H7 (cell line): Measurements from ENCODE around the gene CFAP119. TPM values are rescaled to one million over a fixed set of nuclear protein-coding genes. Genes with fewer than 3 reads are reported as not detected.

Source experiments
- DNase-seq: peaks from one replicate; pipeline ENCODE4 v3.0.0; 2012
- H3K27me3 ChIP-seq: 2 replicates; pipeline ENCODE4 v1.6.0; 2011; ENCODE audit warnings: mild to moderate bottlenecking, low read length; ENCODE audit not compliant: control insufficient read depth, insufficient read depth
- H3K36me3 ChIP-seq: replicated peaks from 2 replicates; pipeline ENCODE4 v1.5.1; 2011; ENCODE audit warnings: low read length; ENCODE audit not compliant: control insufficient read depth, insufficient read depth
- H3K4me3 ChIP-seq: 2 replicates; pipeline ENCODE4 v1.5.1; 2011; ENCODE audit warnings: low read depth, mild to moderate bottlenecking, control low read depth, low read length, moderate library complexity; ENCODE audit not compliant: insufficient read depth
- total RNA-seq: library from RNA; depleted of rRNA; stranded (reverse); fragments of >200 nt; shearing (Covaris generic); gene quantifications from 2 replicates; pipeline ENCODE4 v1.2.3, GENCODE V29; 2014

CFAP119 gene
- total RNA-seq, 1 experiment from 2014 or later = 1.5 TPM

DNA sequence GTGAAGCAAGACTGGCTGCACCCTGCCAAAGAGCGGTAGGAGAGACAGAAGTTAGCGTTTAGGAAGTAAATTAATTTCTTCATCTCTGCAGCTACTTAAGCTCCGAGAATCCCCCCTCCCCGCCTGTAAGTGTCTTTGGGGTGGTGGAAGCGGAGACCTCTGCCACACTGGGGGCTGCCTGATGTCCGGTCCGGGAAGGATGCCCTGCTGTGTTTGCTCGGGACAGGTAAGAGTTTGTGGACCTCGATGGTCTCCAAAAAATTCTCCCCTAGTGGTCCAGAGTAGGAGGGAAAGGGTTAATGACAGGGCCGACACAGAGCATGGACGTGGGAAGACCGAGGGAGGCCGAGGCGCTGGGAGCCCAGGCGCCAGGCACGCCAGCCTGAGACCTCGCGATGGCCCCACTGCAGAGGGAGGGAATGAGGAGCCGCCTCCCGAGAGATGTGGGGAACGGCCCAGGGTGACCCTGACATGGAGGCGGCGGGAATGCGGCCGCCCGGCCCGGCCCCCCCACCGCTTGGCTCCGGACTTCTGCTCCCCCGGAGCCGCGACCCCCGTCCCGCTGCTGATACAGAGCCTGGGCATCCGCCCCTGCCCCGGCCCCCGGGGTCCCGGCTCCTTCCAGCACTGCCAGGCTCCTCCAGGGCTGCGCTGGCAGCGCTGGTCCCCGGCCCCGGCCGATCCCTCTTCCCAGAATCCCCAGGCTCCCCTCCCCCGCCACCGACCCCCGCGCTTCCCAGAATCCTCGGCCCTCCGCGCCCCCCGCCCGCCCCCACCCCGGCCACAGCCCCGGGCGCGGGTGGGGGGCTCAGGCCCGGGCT is 24.5 kb upstream of the CFAP119 start:
- peak; percentile 94 for DNase-seq
- Histone ChIP-seq H3K36me3 (peaks cover 8% of the 10 kb centered on the region), H3K27me3 (no peaks in the 10 kb centered on the region), H3K4me3 (peak overlapping the region; percentile 86)

GRCh38 chr16:30785126-30786106 is 23.6 kb upstream of the CFAP119 start:
- peaks cover 8% of the 10 kb centered on the region for H3K36me3 ChIP-seq
- H3K4me3 ChIP-seq = peak overlapping the region; percentile 86
- DNase-seq = no peak
- no peaks in the 10 kb centered on the region for H3K27me3 ChIP-seq

GRCh38 chr16:30784215-30784614 is 22.4 kb upstream of the CFAP119 start:
- peaks cover 8% of the 10 kb centered on the region for H3K36me3 ChIP-seq
- H3K27me3 ChIP-seq = no peaks in the 10 kb centered on the region
- DNase-seq = no peak

GRCh38 chr16:30783280-30784109 is 21.6 kb upstream of the CFAP119 start:
- Histone ChIP-seq H3K27me3 (no peaks in the 10 kb centered on the region), H3K4me3 (no peak overlapping the region), H3K36me3 (peaks cover 8% of the 10 kb centered on the region)
- no peak for DNase-seq

More at GRCh38 chr16:30784215-30784614, 22.4 kb upstream of the CFAP119 start:
- no peak overlapping the region for H3K4me3 ChIP-seq

GRCh38 chr16:30782486-30783279 is 20.8 kb upstream of the CFAP119 start:
- no peaks in the 10 kb centered on the region for H3K27me3 ChIP-seq
- no peak for DNase-seq
- H3K4me3 ChIP-seq = no peak overlapping the region
- H3K36me3 ChIP-seq = peaks cover 8% of the 10 kb centered on the region

- peaks cover 8% of the 10 kb centered on the region for H3K36me3 ChIP-seq
- H3K4me3 ChIP-seq = no peak overlapping the region
- no peak for DNase-seq
- no peaks in the 10 kb centered on the region for H3K27me3 ChIP-seq
These were observed 18.7 kb upstream of the CFAP119 start for GRCh38 chr16:30780549-30780948.

GRCh38 chr16:30780021-30780420 is 18.2 kb upstream of the CFAP119 start:
- Histone ChIP-seq H3K36me3 (peaks cover 8% of the 10 kb centered on the region), H3K27me3 (no peaks in the 10 kb centered on the region), H3K4me3 (no peak overlapping the region)
- DNase-seq = no peak

DNA sequence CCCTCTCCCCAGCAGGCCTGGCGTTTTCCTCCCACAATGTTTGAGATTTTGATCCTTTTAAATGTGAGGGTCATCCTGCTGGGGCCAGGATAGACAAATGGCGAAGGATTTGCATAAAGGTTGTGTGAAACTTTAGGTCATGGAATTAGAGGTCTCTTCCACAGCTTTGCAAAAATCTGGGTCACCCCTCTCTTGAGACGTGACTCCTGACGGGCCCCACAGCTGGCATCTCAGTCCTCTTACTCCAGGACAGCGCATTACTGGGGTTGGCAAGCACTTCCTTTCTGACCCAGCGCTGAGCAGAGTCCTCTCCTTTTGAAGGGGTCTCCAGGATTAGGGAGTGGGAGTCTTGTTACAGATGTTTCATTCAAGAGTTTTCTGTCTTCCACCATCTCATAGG is 17.7 kb upstream of the CFAP119 start:
- Histone ChIP-seq H3K36me3 (peaks cover 8% of the 10 kb centered on the region), H3K4me3 (no peak overlapping the region), H3K27me3 (no peaks in the 10 kb centered on the region)
- DNase-seq = no peak

GRCh38 chr16:30778549-30779244 is 16.8 kb upstream of the CFAP119 start:
- peaks cover 9% of the 10 kb centered on the region for H3K36me3 ChIP-seq
- DNase-seq = peak; percentile 77
- H3K27me3 ChIP-seq = no peaks in the 10 kb centered on the region
- H3K4me3 ChIP-seq = no peak overlapping the region

DNA sequence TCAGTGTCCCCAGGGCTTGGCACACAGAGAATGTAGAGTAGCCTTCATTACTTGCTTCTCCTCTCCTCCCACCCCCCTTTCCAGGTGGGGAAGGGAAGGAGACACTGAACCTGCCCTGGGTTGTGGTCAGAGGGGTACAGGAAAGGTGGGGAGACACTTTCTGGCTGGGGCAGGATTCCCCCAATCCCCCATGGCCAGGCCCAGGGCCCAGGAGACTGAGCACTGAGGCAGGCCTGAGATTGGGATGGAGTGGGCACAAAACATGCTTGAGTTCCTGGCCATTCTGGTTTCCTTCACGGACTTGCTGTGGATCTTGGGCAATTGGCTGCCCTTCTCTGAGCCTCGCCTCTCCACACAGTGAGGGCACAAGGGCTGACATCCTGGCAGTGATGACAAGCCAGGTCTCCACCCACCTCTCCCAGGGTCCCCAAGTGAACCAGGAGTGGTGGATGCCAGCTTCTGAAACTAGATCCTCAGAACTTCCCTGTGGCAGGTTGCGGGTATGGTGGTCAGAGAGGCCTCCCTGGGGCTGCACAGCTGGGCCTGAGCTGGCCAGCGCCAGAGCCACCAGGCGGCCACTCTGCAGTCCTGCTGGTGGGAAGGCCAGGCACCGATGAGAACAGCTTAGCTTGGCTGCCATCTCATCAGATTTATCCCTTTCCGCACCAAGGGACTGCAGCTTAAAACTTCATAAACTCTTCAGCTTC is 15.9 kb upstream of the CFAP119 start:
- no peaks in the 10 kb centered on the region for H3K27me3 ChIP-seq
- no peak for DNase-seq
- peaks cover 8% of the 10 kb centered on the region for H3K36me3 ChIP-seq
- H3K4me3 ChIP-seq = no peak overlapping the region

DNA sequence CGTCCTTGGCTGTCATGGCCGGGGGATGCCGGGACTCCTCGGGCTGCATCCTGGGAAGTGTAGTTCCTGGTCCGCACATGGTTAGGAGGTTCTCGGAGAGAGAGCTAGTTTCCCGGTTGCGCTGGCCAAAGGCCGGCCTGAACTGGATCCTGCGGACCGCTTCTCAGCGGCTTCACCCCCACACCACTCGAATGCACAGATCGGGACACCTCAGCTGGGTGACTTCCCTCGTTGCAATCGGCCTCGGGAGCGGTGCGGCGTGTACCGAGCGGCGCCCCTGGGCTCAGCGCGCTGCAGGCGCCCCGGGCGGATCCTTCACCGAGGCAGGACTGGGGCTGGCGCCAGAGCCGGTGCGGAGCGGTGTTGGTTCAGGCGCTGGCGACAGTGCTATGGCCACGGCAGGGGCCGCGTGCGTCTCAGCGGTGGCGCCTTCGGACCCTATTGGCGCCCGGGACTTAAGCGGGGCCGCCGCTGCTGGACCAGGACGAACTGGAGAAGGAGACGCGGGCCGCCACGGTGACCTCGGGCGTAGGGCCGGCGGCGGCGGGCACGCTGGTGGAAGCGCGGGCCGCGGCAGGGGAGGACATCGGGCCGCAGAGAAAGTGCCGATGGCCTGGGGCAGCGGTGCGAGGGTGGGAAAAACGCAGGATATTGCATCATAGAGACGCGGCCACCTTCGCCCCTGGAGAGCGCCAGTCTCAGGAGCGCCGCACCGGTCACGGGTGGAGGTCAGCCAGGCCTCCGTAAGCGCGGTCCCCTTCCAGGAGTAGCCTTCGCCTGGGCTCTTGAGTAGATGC is 13.7 kb upstream of the CFAP119 start:
- Histone ChIP-seq H3K36me3 (peaks cover 19% of the 10 kb centered on the region), H3K4me3 (peak overlapping the region; percentile 67), H3K27me3 (no peaks in the 10 kb centered on the region)
- DNase-seq = peak; percentile 99

GRCh38 chr16:30775131-30775391 is 13.2 kb upstream of the CFAP119 start:
- no peaks in the 10 kb centered on the region for H3K27me3 ChIP-seq
- peak overlapping the region; percentile 67 for H3K4me3 ChIP-seq
- H3K36me3 ChIP-seq = peaks cover 22% of the 10 kb centered on the region
- DNase-seq = no peak
